GM12801 (cell line): ENCODE data around the gene PCED1B.

Experiments
- CTCF ChIP-seq: IDR thresholded peaks from one replicate; pipeline ENCODE4 v1.5.1; 2011; ENCODE audit warnings: control low read depth; ENCODE audit not compliant: insufficient read length; ENCODE audit errors: extremely low read depth

PCED1B gene

DNA sequence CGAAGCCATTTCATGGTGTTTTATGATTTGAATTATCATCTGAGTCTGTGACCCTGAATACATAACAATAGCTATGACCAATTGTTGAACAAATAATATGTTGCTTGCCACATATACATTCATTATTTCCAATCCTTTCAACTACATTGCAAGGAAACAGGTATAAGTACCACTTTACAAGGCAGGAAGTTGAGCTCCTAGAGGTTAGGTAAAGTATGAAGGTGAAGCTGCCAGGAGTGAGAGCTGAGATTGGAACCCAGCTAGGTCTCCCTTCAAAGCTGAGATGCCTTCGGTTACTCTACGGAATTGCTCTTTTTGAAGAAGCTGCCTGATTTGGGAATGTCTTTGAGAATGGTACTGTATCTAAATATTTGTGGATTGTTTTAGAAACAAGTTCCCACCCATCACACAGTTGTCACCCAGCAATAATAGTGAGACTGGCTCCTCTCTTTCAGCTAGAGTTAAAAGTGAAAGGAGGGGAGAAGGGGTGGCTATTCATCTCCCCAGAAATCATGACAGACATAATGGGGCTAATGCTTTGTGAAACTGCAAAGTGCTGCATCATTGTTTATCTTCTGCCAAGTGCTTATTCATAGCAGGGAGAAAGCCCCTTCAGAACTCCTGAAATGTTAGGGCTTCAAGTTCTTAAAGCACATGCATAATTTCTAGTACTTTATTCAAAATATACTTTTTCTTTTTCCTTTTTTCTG lies 76.2 kb downstream of the PCED1B start:
- no peak for TF ChIP-seq CTCF

DNA sequence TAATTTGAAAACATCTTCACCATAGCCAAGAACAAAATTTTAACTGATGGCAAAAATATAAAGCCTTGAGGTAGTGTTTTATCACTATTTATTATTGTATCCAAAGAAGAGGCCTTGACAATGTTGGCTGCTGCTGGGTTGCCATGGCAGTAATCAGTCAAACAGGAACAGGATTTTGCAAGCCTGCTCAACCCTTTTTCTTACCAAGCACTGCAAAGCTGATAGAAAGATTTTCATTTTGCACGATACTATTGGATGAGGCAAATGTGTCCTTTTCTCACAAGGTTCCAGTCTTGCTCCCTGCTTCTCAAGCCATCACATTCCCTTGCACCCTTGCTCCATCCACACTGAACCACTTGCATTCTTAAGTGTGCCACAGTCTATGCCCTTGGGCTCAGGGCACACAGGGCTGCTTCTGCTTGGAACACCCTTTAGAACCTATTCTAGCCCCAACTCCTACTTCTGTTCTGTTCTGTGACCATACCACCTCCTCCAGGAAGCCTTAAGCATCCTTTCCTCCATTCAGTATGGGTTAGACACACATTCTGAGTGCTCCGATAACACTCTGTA lies 76.8 kb downstream of the PCED1B start:
- no peak for TF ChIP-seq CTCF

DNA sequence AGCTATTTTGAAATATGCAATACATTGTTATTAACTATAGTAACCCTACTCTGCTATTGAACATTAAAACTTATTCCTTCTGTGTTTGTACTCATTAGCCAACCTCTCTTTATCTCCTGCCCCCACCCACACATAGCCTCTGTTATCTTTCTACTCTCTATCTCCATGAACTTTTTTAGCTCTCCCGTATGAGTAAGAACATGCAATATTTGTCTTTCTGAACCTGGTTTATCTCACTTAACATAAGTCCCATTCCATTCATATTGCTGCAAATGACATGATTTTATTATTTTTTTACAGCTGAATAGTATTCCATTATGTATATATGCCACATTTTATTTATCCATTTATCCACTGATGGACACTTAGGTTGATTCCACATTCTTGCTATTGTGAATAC lies 79.4 kb downstream of the PCED1B start:
- TF ChIP-seq CTCF = no peak

GRCh38 chr12:47159348-47159747 lies 79.9 kb downstream of the PCED1B start:
- TF ChIP-seq CTCF = no peak

GRCh38 chr12:47160316-47161244 lies 81.2 kb downstream of the PCED1B start:
- TF ChIP-seq CTCF = no peak

DNA sequence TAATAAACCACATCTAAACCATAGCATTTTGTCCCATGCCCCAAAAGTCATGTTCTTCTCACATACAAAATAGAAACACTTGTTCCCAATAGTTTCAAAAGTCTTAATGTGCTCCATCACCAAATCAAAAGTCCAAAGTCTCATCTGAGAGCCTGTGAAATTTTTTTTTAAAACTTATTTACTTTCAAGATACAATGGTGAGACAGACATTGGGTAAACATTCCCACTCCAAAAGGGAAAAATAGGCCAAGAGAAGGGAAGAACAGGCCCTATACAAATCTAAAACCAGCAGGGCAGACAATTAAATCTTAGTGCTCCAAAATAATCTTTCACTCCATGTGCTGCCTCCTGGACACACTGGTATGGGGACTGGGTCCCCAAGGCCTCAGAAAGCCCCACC lies 84.7 kb downstream of the PCED1B start:
- TF ChIP-seq CTCF = no peak

GRCh38 chr12:47164724-47165439 lies 85.5 kb downstream of the PCED1B start:
- TF ChIP-seq CTCF = no peak
